Fibroblast of lung (primary cell): ENCODE data around the gene GRIK4. TPM values are rescaled to one million over a fixed set of nuclear protein-coding genes. Genes with fewer than 3 reads are reported as not detected.

Experiments used
- DNase-seq, 2 donors: peaks; one replicate each; pipeline versions ENCODE4 v3.0.0 to v3.0.0-alpha.2; 2010; ENCODE audit warnings: low read depth in 2 of 2
- H2AFZ ChIP-seq: 2 replicates; pipeline ENCODE4 v1.5.1; 2012; ENCODE audit warnings: low read length, control low read depth, inconsistent platforms
- H3K27ac ChIP-seq: 2 replicates; pipeline ENCODE4 v1.5.1; 2011; ENCODE audit warnings: low read length, control low read depth; ENCODE audit not compliant: insufficient read depth
- H3K27me3 ChIP-seq: 2 replicates; pipeline ENCODE4 v1.5.1; 2011; ENCODE audit warnings: mild to moderate bottlenecking, low read length; ENCODE audit not compliant: control insufficient read depth, insufficient read depth
- H3K36me3 ChIP-seq: 2 replicates; pipeline ENCODE4 v1.5.1; 2011; ENCODE audit warnings: low read length; ENCODE audit not compliant: control insufficient read depth, insufficient read depth
- H3K4me1 ChIP-seq: 2 replicates; pipeline ENCODE4 v1.5.1; 2011; ENCODE audit warnings: low read length; ENCODE audit not compliant: control insufficient read depth, insufficient read depth; ENCODE audit errors: extremely low read depth
- H3K4me2 ChIP-seq: 2 replicates; pipeline ENCODE4 v1.5.1; 2011; ENCODE audit warnings: low read length, control low read depth; ENCODE audit not compliant: insufficient read depth; ENCODE audit errors: extremely low read depth
- H3K4me3 ChIP-seq, 4 experiments: fragments of 200-600 bp in 1 of 4; sonication (generic) in 1 of 4; replicated peaks in 1 of 4; 2 replicates each; pipeline ENCODE4 v1.5.1; 2011 to 2016; ENCODE audit warnings: low read length in 4 of 4, low read depth in 3 of 4, mild to moderate bottlenecking in 3 of 4, control low read depth in 2 of 4, inconsistent platforms in 1 of 4, mixed read lengths in 1 of 4; ENCODE audit not compliant: insufficient read depth in 1 of 4; ENCODE audit errors: control extremely low read depth in 1 of 4
- H3K79me2 ChIP-seq: 2 replicates; pipeline ENCODE4 v1.5.1; 2012; ENCODE audit warnings: mild to moderate bottlenecking, low read length, inconsistent platforms; ENCODE audit not compliant: control insufficient read depth, insufficient read depth
- H3K9ac ChIP-seq: 2 replicates; pipeline ENCODE4 v1.5.1; 2011; ENCODE audit warnings: mild to moderate bottlenecking, low read length, control low read depth; ENCODE audit not compliant: insufficient read depth
- H3K9me3 ChIP-seq: 2 replicates; pipeline ENCODE4 v1.5.1; 2012; ENCODE audit warnings: low read depth, low read length; ENCODE audit not compliant: control insufficient read depth, insufficient read depth
- H4K20me1 ChIP-seq: 2 replicates; pipeline ENCODE4 v1.5.1; 2011; ENCODE audit warnings: low read length; ENCODE audit not compliant: control insufficient read depth, insufficient read depth; ENCODE audit errors: extremely low read depth
- CTCF ChIP-seq, 2 donors: IDR thresholded peaks in 1 of 2; conservative IDR thresholded peaks in 1 of 2; 1 replicate in 1 of 2; 2 replicates in 1 of 2; pipeline ENCODE4 v1.5.1; 2011 to 2012; ENCODE audit warnings: low read length in 2 of 2, control low read depth in 1 of 2, inconsistent platforms in 1 of 2, low read depth in 1 of 2, mild to moderate bottlenecking in 1 of 2
- EZH2 ChIP-seq: IDR thresholded peaks from 2 replicates; pipeline ENCODE4 v1.5.1; 2012; ENCODE audit warnings: low read length, control low read depth, mild to moderate bottlenecking; ENCODE audit errors: missing control alignments
- polyA plus RNA-seq, 2 donors: library from polyadenylated mRNA; depleted of rRNA in 1 of 2; stranded (reverse) in 1 of 2; unstranded in 1 of 2; fragments of >200 nt; gene quantifications; 2 replicates each; pipeline ENCODE4 v1.2.1, GENCODE V29; 2011 to 2012; ENCODE audit warnings: missing spikeins in 1 of 2
- total RNA-seq: library from RNA; depleted of rRNA; stranded (reverse); fragments of >200 nt; gene quantifications from 2 replicates; pipeline ENCODE4 v1.2.1, GENCODE V29; 2014

GRIK4 gene
- total and polyA plus RNA-seq, 2 donors (not counting 1 experiment from before 2014, with no cell fraction given), result 0.17 to 1.5 TPM

DNA sequence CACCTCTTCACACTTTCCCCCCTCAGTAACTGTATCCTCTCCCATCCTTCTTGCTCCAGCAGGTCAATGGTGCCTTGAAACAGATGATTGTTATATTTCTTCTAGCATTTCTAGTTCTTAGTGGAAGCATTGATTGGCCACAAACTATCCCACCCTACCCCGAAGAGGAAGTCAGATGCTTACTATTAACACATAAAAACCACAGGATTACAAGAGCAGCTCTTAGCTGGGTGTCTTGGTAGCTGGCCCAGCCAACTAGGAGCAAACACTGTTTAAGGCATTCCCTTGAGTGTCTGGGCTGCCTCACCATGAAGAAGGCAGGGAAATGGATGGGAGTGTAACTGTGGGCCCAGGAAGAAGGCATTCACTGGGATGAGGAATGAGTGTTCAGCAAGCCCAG, 176.6 kb downstream of the GRIK4 start:
- H3K79me2 ChIP-seq, result no peaks in the 10 kb centered on the region
- H3K4me1 ChIP-seq, result no peaks in the 10 kb centered on the region
- no peak overlapping the region for H3K9ac ChIP-seq
- H3K4me3 ChIP-seq, result no peak overlapping the region
- no peak overlapping the region for H2AFZ ChIP-seq
- H3K9me3 ChIP-seq, result no peaks in the 10 kb centered on the region
- H3K27ac ChIP-seq, result no peak overlapping the region
- no peaks in the 10 kb centered on the region for H3K36me3 ChIP-seq
- H3K27me3 ChIP-seq, result no peaks in the 10 kb centered on the region
- no peak overlapping the region for H3K4me2 ChIP-seq
- DNase-seq, result no peak
- no peaks in the 10 kb centered on the region for H4K20me1 ChIP-seq
- TF ChIP-seq CTCF (conservative IDR thresholded peaks at IDR 0.05 in 1 of 2, IDR thresholded peaks at IDR 0.05 in 1 of 2; ENCODE audit: low read depth in 1 of 2, low read length in 2 of 2) (no peak), EZH2 (no peak)

DNA sequence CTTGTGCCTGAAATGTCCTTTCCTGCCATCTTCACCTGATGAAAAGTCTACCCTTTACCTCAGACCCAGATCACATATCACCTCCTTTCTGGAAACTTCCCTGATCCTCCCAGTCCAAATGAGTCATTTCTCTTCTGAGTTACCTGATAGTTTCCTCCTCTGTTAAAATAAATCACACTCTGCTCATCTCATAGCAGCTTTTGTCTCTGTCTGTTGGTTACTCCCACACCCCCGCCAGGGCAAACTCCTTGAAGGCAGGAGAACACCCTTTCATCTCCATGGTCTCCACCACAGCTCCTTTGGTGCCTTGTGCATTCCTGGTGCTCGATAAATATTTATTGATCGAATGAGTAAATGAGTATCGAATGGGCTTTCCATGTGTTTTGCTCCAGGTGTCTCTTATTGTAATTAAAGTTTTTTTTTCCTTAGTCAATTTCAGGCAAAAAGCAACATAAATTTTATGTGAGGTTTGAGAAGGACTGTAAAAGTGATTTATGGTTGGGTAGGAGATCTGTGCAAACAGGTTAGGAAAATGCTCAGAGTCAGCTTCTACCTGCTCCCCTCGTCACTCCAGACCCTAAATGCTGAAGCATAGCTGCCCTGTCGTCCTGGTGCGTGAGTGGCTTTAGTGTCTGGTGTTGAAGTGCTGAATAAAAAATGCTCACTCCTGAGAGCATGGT, 178.2 kb downstream of the GRIK4 start:
- H3K4me1 ChIP-seq, result no peaks in the 10 kb centered on the region
- H3K4me2 ChIP-seq, result no peak overlapping the region
- no peaks in the 10 kb centered on the region for H3K9me3 ChIP-seq
- no peaks in the 10 kb centered on the region for H4K20me1 ChIP-seq
- H3K27me3 ChIP-seq, result no peaks in the 10 kb centered on the region
- TF ChIP-seq CTCF (conservative IDR thresholded peaks at IDR 0.05 in 1 of 2, IDR thresholded peaks at IDR 0.05 in 1 of 2; ENCODE audit: low read depth in 1 of 2, low read length in 2 of 2), result no peak
- no peak for TF ChIP-seq EZH2
- H3K36me3 ChIP-seq, result no peaks in the 10 kb centered on the region
- H2AFZ ChIP-seq, result no peak overlapping the region
- no peak overlapping the region for H3K27ac ChIP-seq
- DNase-seq, result no peak
- H3K79me2 ChIP-seq, result no peaks in the 10 kb centered on the region
- no peak overlapping the region for H3K9ac ChIP-seq
- no peak overlapping the region for H3K4me3 ChIP-seq

DNA sequence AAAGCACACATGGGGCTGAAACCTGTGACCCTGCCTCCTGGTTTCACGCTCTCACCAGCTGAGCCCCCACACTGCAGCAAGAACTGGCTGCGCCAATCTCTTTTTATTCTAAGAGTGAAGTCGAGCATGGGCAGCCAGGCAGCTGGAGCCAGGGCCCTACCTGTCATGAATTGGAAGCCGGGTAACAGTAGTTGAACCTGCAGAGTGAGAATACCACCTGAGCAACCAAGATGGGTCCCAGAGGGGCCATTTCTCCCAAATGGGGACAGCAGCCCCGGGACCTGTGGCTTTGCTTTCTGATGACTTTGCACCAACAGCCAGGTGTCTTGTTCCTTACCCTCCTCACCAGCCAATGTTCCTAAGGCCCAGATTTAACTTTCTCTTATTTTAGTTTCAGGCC, 178.9 kb downstream of the GRIK4 start:
- Histone ChIP-seq H3K27ac (no peak overlapping the region), H3K9ac (no peak overlapping the region), H3K79me2 (no peaks in the 10 kb centered on the region), H3K4me1 (no peaks in the 10 kb centered on the region), H4K20me1 (no peaks in the 10 kb centered on the region), H3K27me3 (no peaks in the 10 kb centered on the region), H3K9me3 (no peaks in the 10 kb centered on the region), H3K36me3 (no peaks in the 10 kb centered on the region), H2AFZ (no peak overlapping the region), H3K4me2 (no peak overlapping the region), H3K4me3 (no peak overlapping the region)
- no peak for DNase-seq
- no peak for TF ChIP-seq EZH2
- no peak for TF ChIP-seq CTCF (conservative IDR thresholded peaks at IDR 0.05 in 1 of 2, IDR thresholded peaks at IDR 0.05 in 1 of 2; ENCODE audit: low read depth in 1 of 2, low read length in 2 of 2)
